OCI-LY7 (cell line): ENCODE results near the gene GPATCH2L. TPM values are rescaled to one million over a fixed set of nuclear protein-coding genes. Genes with fewer than 3 reads are reported as not detected.

Source experiments
- BruUV-seq: library from RNA; stranded (reverse); fragments of 400-500 nt; replicated peaks from 2 replicates; lab custom pipeline; 2021; lab: Mats Ljungman, UMichigan
- CTCF ChIA-PET: fragments of 300-600 bp; sonication (Branson Sonifier 250); formaldehyde crosslinking; loops from one replicate; lab custom pipeline; 2022; ENCODE audit warnings: antibody characterized with exemption; ENCODE audit not compliant: unreplicated experiment; lab: Charles Lee
- POLR2A ChIA-PET: fragments of 300-600 bp; sonication (Branson Sonifier 250); formaldehyde crosslinking; loops from one replicate; lab custom pipeline; 2022; ENCODE audit warnings: antibody characterized with exemption; lab: Charles Lee
- DNase-seq: peaks from one replicate; pipeline ENCODE4 v3.0.0-alpha.2; 2015; ENCODE audit warnings: low spot score
- H2AFZ ChIP-seq: fragments of 200-600 bp; sonication (generic), shearing (Covaris generic); 2 replicates; pipeline ENCODE4 v1.6.1; 2014; ENCODE audit warnings: mild to moderate bottlenecking, antibody characterized with exemption, low read length, moderate library complexity
- H3K27ac ChIP-seq: fragments of 200-600 bp; sonication (generic); 2 replicates; pipeline ENCODE4 v1.5.1; 2014; ENCODE audit warnings: mixed run types, low read depth, mild to moderate bottlenecking, moderate library complexity, low read length, inconsistent platforms; ENCODE audit not compliant: poor library complexity, severe bottlenecking
- H3K36me3 ChIP-seq: fragments of 200-600 bp; sonication (generic); 2 replicates; pipeline ENCODE4 v1.6.1; 2014; ENCODE audit warnings: mild to moderate bottlenecking, antibody characterized with exemption, low read length, moderate library complexity, mixed read lengths; ENCODE audit not compliant: insufficient read depth
- H3K4me1 ChIP-seq: fragments of 200-600 bp; sonication (generic); 2 replicates; pipeline ENCODE4 v1.5.1; 2014; ENCODE audit warnings: mild to moderate bottlenecking, low read length; ENCODE audit not compliant: insufficient read depth, poor library complexity, severe bottlenecking
- H3K4me2 ChIP-seq: fragments of 200-600 bp; sonication (generic); 2 replicates; pipeline ENCODE4 v1.6.1; 2014; ENCODE audit warnings: mild to moderate bottlenecking, low read length
- H3K4me3 ChIP-seq: fragments of 200-600 bp; sonication (generic); 2 replicates; pipeline ENCODE4 v1.5.1; 2014; ENCODE audit warnings: mild to moderate bottlenecking, low read depth, low read length; ENCODE audit not compliant: poor library complexity, severe bottlenecking
- H3K79me2 ChIP-seq: fragments of 200-600 bp; sonication (generic); 2 replicates; pipeline ENCODE4 v1.6.1; 2016; ENCODE audit warnings: low read depth, mild to moderate bottlenecking, low read length, moderate library complexity, mixed read lengths; ENCODE audit not compliant: insufficient read depth
- H3K9me2 ChIP-seq: fragments of 200-600 bp; sonication (generic); 2 replicates; pipeline ENCODE4 v1.6.1; 2016; ENCODE audit warnings: mild to moderate bottlenecking, low read length, mixed read lengths; ENCODE audit not compliant: insufficient read depth
- H3K9me3 ChIP-seq: fragments of 200-600 bp; sonication (generic); 2 replicates; pipeline ENCODE4 v1.6.1; 2014; ENCODE audit warnings: mild to moderate bottlenecking, mixed run types, low read length, mixed read lengths
- H4K20me1 ChIP-seq: fragments of 200-600 bp; sonication (generic); 2 replicates; pipeline ENCODE4 v1.6.1; 2014; ENCODE audit warnings: mild to moderate bottlenecking, antibody characterized with exemption, low read length, moderate library complexity, mixed read lengths; ENCODE audit not compliant: insufficient read depth
- CTCF ChIP-seq: fragments of 200-600 bp; sonication (generic); conservative IDR thresholded peaks from 2 replicates; pipeline ENCODE4 v1.5.1; 2014; ENCODE audit warnings: mild to moderate bottlenecking, antibody characterized with exemption, low read length, moderate library complexity, mixed read lengths
- EZH2phosphoT487 ChIP-seq: fragments of 200-600 bp; sonication (generic); IDR thresholded peaks from 2 replicates; pipeline ENCODE4 v1.6.1; 2018; ENCODE audit warnings: low read depth, borderline replicate concordance, mild to moderate bottlenecking, mixed run types, antibody characterized with exemption, low read length, moderate library complexity, mixed read lengths
- intact Hi-C: fragments of 100-400 bp; cut with micrococcal nuclease; formaldehyde crosslinking; loops from one replicate; pipeline ENCODE4 v1.10.0; 2022; ENCODE audit not compliant: unreplicated experiment
- total RNA-seq, 2 experiments: library from RNA; depleted of rRNA in 1 of 2; stranded (reverse); fragments of >200 nt in 1 of 2; shearing (Covaris generic) in 1 of 2; gene quantifications; 2 replicates each; pipeline ENCODE4 v1.2.3, GENCODE V29; 2014 to 2022

GPATCH2L gene
- total RNA-seq, 2 experiments from 2014 or later: 41.9 to 59.0 TPM

GRCh38 chr14:76235628-76236027 lies 83.9 kb downstream of the GPATCH2L start:
- no peaks in the 10 kb centered on the region for H3K9me2 ChIP-seq
- ChIA-PET CTCF (no interaction called here), POLR2A (no interaction called here)
- no peak for DNase-seq
- H3K79me2 ChIP-seq: no peaks in the 10 kb centered on the region
- no peak overlapping the region for H3K4me2 ChIP-seq
- BruUV-seq: no TSS peak
- H3K36me3 ChIP-seq: no peaks in the 10 kb centered on the region
- no peaks in the 10 kb centered on the region for H3K4me1 ChIP-seq
- no peak overlapping the region for H3K4me3 ChIP-seq
- intact Hi-C loops: no loop called here
- no peak overlapping the region for H2AFZ ChIP-seq
- H4K20me1 ChIP-seq: no peaks in the 10 kb centered on the region
- TF ChIP-seq EZH2phosphoT487 (no peak), CTCF (no peak)
- H3K9me3 ChIP-seq: no peaks in the 10 kb centered on the region
- H3K27ac ChIP-seq: no peak overlapping the region

- peak; percentile 2 for DNase-seq
- H3K4me3 ChIP-seq: no peak overlapping the region
- CTCF ChIA-PET: no interaction called here
- no peak overlapping the region for H2AFZ ChIP-seq
- no peaks in the 10 kb centered on the region for H3K79me2 ChIP-seq
- no peaks in the 10 kb centered on the region for H3K4me1 ChIP-seq
- no peaks in the 10 kb centered on the region for H4K20me1 ChIP-seq
- no peak for TF ChIP-seq EZH2phosphoT487
- H3K9me3 ChIP-seq: no peaks in the 10 kb centered on the region
- H3K9me2 ChIP-seq: no peaks in the 10 kb centered on the region
- POLR2A ChIA-PET: no interaction called here
- no peak overlapping the region for H3K4me2 ChIP-seq
- H3K36me3 ChIP-seq: no peaks in the 10 kb centered on the region
- BruUV-seq: no TSS peak
- intact Hi-C loops: no loop called here
- no peak overlapping the region for H3K27ac ChIP-seq
Observed at GRCh38 chr14:76236172-76237130, 84.7 kb downstream of the GPATCH2L start.

GRCh38 chr14:76237349-76237990 lies 85.7 kb downstream of the GPATCH2L start:
- ChIA-PET POLR2A (interaction anchor here (0.7 kb wide), 1 partner anchor 993 kb away, joined by 3 read pairs; no protein-coding TSS in a partner anchor), CTCF (no interaction called here)
- H3K79me2 ChIP-seq: no peaks in the 10 kb centered on the region
- intact Hi-C loops: no loop called here
- H3K9me3 ChIP-seq: no peaks in the 10 kb centered on the region
- no TSS peak for BruUV-seq
- no peak overlapping the region for H3K27ac ChIP-seq
- no peaks in the 10 kb centered on the region for H3K36me3 ChIP-seq
- TF ChIP-seq EZH2phosphoT487: no peak
- no peak for TF ChIP-seq CTCF
- no peak overlapping the region for H2AFZ ChIP-seq
- H4K20me1 ChIP-seq: no peaks in the 10 kb centered on the region
- H3K4me1 ChIP-seq: no peaks in the 10 kb centered on the region
- no peak overlapping the region for H3K4me3 ChIP-seq
- no peak overlapping the region for H3K4me2 ChIP-seq
- DNase-seq: no peak
- H3K9me2 ChIP-seq: no peaks in the 10 kb centered on the region
